GM21447 (cell line): ENCODE results near the gene MAD1L1.
"Not testable (repeated sequence)": the region's sequence is repeated elsewhere in the genome, so short reads cannot be mapped to it uniquely, and the experiment has no call there.

Experiments
- ATAC-seq: cut with Tn5 transposase; IDR thresholded peaks from one replicate; pipeline ENCODE4 v1.9.1; 2021; ENCODE audit not compliant: unreplicated experiment

Gene MAD1L1

DNA sequence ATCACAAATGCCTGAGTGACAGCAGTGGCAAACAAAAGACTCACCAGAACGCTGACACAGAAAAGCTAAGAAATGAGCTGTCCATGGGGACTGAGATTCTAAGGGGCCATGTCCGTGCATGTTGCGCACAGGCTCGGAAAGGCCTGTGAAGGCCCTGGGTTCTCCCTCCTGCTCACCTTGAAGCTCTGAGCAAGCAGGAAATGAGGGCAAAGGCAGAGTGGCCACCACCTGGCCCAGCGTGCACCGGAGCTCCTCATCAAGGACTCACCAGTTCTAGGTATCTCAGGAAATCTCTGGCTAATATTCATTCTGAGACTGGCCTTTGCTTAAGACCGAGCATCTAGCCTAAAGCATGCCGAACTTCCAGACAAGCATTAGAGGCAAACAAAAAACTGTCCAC lies 52.7 kb downstream of the MAD1L1 start:
- no peak for ATAC-seq

DNA sequence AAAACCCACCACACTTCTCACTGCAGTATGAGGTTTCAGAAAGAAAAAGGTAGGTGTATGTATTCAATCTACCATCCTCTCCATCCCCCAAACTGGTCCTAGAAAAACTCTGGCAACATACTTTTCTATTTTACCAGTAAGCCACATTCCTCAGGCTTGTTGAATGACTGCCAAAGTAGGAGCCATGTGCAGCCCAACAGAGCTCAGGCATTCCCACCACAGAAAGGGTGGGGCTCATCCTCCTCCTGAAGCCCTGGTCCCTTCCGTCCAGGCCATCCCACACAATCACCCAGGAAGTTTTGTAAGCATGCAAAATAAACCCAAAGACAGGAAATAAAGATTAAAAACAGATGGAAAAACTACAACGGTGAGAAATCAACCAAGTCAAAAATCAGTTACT lies 57.2 kb downstream of the MAD1L1 start:
- no peak for ATAC-seq

DNA sequence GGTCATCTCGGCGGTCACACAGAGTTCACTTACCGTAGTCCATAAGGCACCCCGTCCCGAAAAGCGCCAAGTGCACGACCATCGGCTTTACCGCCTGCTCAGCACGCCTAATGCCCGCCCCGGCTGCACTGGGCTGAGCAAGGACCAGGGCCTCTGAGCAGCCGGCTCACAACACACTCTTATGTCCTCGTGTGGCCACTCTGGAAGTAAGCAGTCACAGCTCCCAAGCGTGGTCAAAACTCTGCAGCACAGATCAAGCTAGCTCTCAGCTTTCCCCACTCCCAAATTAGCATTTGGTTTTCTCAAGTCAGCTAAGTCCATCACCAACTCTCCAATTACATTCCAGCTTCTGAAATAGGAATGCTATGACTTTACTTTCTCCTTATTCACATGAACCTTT lies 57.7 kb downstream of the MAD1L1 start:
- ATAC-seq, result no peak

DNA sequence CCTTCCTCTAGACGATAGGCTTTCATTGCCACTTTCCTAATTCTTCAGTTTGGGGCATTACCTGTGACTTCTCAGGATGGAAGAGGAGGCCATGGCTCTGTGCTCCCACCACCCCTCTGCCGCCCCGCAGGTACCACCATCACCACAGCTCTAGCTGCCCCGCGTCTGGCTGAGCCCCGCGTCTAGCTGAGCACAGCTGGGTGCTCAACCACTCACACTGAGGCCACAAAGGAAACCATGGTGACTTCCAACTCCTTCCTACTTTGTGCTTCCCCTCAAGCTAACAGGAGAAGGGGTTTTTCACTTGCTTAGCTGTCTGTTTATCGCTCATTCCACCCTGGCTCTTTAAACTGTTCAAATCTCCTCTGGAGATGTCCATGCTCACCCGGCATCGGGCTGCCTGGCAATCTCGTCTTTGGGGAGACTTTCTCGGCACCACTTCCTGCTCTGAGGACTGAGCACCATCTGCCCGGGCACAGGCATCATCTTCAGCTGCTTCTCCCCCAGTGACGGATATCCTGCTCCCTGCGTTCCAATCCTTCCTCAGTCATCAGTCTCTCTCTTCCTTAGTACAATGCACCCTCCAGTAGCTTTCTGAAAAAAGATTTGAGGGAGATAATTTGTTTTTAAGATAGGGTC lies 59.4 kb downstream of the MAD1L1 start:
- no peak for ATAC-seq

DNA sequence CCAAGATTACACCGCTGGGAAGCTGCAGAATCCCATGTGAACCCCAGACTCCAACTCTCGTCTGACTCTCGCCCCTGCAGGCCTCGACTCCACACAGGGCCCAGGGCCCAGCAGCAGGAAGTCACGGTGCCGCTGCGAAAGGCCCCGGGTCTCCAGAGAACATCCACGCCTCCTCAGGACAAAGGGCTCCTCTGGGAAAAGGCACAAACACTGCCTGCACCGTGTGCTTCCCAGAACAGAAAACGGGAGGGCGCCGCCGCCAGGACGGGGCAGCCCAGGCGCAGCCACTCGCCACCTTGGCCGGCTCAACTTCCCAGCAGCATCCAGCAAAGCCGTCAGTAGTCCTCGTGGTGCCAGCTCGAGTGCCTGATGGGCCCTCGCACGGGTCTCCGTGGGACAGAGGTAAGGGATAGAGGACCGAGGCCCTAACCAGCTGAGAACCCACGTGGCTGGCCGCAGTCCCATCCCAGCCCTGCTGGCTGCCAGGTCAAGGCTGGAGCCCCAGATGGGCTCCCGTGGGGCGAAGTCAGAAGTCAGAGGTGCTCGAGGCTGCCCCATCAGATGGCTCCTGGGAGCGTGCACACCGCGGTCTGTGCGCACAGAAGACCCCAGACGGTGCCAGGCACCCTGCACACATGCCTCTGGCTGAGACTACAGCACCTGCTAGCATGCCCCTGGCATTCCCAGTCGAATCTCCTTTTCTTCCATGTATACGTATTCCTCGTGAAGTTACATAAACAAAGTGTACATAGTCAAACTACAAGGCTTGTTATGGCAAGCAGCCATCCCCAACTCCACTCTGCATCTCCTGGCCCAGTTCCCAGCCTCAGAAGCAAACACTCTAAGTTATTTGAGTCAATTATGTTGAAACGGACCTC lies 60.2 kb downstream of the MAD1L1 start:
- ATAC-seq, result no peak

DNA sequence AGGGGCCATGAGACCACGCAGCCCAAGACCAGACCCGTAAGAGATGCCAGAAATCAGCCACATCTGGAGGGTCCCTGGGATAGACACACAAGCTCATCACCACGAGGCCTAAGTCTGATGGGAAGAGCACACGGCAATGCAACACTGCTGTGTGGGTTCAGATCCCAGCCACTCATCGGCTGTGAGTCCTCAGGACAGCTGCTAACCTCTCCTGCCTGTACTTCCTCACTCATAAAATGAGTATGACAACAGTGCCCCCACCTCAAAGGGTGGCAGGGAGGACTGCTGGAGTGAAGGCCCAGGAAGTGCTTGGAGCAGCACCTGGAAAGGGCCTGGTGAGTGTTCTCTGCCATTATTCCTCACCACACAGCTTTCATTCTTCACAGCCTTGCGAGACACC lies 60.9 kb downstream of the MAD1L1 start:
- no peak for ATAC-seq

DNA sequence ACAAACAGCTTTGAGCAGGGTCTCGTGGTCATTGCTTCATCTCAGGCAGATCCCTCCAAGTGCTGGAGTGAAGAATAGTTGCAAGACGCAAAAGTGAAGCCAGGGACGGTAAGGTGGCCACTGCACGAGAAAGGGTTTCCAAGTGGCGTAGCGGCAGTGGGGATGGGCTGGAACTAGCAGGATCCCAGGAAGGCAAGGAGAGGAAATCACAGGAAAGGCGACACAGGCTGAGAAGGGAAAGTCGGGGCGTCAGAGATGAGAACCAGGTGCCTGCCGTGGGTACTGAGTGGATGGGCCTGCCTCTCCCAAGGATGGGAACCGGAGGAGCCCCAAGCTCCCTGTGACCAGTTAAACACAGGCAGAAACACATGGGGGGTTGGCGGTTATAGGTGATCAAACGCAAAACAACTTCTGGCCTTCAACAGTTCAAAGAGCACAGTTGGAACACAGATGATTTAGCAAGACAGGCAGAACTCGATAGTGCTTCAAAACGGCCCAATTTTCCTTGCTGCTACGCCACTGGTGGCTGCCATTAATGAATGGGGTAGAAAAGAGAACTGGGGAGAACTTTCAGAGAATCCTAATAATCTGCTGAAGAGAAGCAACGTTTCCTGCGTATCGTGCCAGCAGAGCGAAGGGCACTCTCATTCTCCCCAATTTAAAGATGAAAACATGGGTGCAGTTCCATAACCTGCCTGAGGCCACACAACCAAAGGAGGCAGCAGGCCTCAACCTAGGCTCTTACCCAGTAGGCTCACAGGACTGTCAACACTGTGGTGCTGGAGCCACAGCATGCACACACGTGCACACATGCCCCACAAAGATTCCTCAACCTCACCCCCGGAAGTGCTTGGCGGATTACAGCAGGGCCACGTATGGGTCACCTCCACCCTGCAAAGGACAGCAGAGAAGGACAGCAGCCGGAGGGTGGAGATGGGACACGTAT lies 61.9 kb downstream of the MAD1L1 start:
- no peak for ATAC-seq

DNA sequence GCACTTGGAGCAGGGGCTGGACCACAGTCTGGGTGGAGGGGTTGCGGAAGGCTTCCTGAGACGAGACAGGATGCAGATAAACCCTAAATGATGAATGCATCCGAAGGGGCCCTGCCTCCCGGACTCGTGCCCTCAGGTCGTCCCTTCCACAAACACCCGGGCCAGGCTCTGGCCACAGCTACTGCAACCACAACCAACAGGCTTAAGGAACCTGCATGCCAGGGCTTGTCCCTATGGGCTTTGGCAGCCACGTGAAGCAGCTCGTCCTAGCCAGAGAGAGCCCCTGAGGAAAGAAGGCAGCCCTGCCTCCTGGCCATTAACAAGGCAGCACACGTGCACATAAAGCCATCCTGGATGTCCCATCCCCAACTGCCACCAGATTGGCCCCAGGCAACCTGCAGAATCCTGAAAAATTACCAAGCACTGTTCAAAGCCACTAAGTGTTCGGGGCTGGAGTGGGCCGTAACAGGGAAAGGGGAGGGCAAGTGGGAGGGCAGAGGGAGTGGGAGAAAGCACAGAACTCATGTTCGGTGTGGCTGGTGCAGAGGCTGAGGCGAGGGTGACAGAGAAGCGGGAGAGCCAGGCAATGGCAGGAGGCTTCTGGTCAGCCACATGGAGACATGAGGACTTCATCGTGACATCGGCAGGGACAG lies 62.7 kb downstream of the MAD1L1 start:
- ATAC-seq, result no peak

DNA sequence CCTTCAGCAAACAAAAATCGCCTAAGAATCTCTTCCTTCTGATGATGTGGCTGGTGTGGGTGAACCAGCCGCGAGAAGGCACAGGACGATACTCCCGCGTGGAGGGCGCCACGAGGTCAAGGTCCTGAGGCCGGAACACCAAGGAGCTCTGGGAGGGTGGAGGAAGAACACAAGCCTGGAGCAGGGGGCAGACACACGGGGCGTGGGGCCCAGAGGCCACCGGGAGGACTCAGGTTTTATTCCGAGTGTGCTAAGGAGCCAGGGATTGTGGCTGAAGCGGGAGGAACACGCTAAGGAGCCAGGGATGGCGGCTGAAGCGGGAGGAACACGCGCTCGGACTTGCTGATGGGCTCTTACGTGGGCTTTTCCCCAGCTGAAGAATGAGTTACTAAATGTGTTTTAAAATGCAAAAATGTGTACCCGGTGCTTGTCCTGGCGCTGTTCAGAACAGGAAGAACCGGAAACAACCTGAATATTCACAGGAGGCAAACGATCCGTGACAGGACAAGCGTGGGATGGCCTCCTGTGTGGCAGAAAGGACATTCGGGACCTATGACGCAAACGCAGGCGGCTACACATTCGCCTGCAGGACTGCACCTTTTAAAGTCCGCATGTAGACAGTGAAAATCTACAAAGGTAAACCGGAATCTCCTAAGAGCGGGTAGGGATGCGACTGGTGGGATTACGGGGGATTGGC lies 64.0 kb downstream of the MAD1L1 start:
- no peak for ATAC-seq

DNA sequence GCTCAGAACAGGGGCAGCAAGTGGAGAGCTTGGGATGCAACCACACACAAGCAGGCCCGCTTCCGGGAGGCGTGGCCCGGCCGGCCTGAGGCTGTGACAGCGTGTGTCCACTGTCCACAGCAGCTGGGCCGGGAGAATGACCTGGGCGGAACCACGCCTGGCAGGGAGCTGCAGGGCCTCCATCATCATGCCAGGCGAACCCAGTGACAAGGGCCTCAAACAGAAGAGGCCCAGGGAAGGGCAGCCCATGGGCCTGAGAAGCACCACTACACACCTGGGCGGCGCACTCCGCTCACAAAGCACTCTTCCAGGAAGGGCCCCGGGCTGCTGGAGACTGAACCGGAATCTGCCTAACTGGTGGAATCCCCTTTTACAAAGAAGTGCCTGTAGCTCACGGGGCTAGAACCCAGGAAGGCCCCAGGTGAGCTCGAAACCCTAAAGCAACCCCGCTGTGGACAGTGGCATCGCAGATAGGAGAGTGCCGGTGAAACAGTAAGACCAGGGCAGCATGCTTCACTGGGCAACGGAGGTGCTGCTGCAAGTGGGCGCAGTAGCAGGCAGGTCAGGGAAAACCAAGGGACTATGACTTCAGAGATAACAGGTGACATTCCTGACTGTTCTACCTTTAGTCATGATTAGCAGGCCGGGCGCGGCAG lies 66.0 kb downstream of the MAD1L1 start:
- no peak for ATAC-seq

DNA sequence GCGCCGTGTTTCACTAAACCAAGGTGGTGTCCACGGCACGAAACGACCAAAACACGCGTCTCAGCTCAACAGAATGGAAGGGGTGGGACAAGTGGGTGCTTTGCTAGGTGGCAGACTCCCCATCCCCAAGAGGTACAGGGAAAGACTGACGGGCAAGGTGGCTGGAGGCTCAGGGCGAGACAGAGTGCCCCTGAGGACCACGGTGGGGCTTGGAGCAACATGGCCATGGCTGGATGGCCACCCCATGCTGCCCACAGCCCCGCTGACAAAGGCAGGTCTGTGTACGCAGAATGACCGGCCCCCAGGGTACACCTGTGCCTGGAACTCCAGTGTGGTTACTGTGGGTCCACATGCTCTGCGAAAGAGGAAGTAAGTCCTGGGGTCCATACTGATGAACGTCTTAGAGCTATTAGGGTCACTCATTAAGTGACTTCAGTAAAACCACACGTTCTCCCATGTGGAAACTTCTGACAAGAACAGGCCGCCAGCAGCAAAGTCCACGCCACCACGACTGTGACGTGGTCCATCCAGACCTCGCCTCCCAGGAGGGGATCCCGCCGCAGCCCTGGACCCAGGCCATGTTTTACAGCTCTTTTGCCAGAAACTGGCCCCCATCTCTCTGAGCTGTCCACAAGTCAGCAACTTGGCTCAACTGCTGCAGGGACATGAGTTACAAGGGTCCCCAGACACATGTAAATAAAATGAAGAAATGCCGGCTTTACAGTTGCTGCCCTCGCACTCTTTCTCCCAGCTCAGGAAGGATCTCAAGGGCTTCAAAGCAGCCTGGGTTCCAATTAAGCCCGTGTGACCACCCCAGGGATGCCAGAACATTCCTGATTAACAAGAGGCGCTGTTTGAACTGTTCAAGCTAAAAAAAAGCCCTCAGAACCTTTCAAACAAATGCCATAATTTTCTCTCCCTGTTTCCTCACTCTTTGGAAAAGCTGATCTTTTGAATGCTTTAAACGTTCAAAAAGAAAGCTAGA lies 66.8 kb downstream of the MAD1L1 start:
- ATAC-seq, result peak; percentile 90

DNA sequence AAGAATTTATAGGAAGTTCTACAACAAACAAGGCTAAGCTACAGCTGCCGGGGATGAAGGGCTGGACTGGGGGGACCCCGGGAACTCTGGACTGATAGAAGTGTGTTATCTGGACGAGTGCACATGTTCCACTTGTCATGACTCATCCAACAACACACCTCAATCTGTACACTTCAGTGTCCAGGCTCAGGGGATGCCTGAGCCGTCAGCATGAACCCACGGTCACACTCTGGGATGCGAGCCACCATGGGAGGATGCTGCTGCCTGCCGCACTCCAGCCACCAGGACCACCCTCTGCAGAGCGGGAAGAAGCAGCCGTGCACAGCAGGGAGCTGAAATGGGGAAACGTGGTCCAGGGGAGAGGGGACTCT lies 67.5 kb downstream of the MAD1L1 start:
- ATAC-seq, result no peak

DNA sequence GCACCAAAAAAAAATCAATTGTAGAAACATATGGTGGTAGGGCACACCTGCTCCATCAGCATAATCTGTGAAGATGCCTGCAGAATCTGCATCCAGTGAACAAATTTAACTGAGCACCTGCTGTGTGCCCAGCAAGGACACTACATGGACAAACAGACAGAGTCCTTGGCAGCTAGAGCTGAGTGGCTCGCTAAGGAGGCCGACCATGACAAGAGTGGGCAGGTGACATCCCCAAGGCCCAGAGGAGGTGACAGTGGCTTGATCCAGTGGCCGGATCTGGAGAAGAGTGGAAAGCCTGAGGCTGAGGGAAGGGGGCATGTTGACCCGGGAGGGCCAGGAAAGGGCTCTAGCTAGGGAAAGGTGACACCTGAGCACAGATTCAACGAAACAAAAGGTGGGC lies 68.1 kb downstream of the MAD1L1 start:
- ATAC-seq, result no peak

DNA sequence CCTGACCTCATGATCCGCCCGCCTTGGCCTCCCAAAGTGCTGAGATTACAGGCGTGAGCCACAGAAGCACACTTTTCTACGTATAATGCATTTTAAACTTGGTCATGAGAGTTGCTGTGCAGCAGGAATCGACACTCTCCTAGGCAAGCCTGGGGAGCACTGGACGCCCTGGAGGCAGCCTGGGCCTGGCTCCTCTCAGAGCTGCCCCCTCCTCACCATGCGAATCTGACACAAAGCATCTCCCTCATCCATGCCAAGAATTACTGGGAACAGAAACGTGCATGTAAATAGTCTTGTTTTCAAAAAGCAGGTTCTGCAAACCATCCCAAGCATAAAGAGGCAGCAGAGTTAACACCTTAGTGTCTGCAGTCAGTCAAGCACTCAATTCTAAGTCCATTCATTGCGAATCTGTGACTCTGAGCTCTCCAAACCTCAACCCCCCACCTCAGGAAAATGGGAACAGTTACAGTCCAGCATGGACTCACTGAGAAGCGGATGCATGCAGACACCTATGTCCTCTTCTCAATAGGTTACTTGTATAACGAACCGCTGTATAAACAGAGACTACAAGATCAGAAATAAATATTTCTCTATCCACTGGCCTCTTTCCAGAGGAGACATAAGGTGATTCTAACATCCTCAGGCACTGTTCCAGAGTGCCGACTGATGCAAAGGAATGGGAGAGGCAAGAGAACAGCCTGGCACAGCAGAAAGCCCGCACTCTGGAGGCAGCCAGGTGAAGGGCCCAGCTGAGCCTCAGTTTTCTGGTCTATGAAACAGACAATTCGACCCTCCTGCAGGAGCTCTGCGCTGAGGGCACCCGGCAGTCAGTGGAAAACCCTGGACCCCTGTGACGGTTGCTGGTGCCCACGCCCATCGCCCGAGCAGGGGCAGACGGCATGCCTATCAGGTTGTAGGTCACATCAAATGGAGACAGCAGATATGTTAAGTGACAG lies 68.9 kb downstream of the MAD1L1 start:
- ATAC-seq, result no peak

DNA sequence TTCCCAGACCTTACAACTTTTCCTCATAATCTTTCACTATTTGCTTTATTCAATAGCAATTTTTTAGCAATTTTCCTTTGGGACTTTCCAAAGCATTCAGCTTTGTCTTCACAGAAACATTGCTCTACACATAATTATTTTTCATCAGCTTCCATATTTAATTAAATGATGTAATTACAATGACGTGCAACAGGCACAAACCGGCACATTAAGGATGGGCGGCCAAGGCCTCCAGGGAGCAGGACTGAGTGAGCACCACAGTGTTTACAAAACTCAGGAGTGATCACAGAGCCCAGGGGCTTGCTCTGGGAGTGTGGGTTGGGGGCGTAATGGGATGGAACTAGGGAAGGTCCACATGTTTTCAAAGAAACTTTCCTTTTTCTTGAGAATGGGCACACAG lies 69.8 kb downstream of the MAD1L1 start:
- ATAC-seq, result no peak

DNA sequence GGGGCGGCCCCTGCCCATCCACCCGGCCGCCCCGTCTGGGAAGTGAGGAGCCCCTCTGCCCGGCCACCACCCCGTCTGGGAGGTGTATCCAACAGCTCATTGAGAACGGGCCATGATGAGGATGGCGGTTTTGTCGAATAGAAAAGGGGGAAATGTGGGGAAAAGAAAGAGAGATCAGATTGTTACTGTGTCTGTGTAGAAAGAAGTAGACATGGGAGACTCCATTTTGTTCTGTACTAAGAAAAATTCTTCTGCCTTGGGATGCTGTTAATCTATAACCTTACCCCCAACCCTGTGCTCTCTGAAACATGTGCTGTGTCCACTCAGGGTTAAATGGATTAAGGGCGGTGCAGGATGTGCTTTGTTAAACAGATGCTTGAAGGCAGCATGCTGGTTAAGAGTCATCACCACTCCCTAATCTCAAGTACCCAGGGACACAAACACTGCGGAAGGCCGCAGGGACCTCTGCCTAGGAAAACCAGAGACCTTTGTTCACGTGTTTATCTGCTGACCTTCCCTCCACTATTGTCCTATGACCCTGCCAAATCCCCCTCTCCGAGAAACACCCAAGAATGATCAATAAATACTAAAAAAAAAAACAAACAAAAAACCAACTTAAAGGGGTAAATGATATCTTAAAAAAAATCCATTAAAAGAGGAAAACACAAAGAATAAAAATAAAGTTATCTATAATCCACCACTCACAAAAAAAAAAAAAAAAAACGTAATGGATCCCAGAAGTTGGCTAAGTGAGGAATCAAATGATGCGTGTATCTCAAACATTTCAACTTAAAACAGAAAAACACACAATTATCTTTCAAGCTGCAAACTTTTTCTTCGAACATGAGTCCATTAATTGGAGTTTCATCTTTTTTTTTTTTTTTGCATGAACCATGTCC lies 70.5 kb downstream of the MAD1L1 start:
- not testable (repeated sequence) for ATAC-seq

DNA sequence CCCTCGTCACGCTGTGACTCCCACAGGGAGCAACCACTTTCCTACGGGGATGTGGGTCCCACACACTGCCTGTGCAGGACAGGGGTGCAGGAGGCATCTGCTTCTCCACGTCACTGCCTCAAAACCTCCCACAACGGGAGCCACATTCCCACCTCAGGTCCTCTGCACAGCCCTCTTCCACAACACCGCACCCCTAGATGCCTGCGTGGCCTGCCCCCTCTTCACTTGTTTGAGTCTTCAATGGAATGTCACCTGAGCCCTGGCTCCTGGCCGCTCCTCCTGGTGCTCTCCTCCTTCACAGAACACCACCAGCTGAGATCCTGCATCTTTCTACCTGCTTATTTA lies 73.6 kb downstream of the MAD1L1 start:
- ATAC-seq, result no peak
